H1 (cell line): ENCODE measurements around the gene PDE4D. TPM values are rescaled to one million over a fixed set of nuclear protein-coding genes. Genes with fewer than 3 reads are reported as not detected.

ENCODE experiments used
- CTCF ChIA-PET: fragments of 300-600 bp; sonication (Branson Sonifier 250); formaldehyde crosslinking; loops from one replicate; lab custom pipeline; 2021; ENCODE audit not compliant: partially characterized antibody; lab: Charles Lee
- POLR2A ChIA-PET: fragments of 300-600 bp; sonication (Branson Sonifier 250); formaldehyde crosslinking; loops from one replicate; lab custom pipeline; 2021; ENCODE audit warnings: inconsistent platforms; ENCODE audit not compliant: partially characterized antibody; lab: Charles Lee
- DNase-seq, 2 experiments: peaks; one replicate each; pipeline versions ENCODE4 v3.0.0 to v3.0.0-alpha.2; 2010 to 2022; ENCODE audit warnings: low spot score in 2 of 2, low read depth in 1 of 2, mixed read lengths in 1 of 2
- FAIRE-seq: peaks from 2 replicates; lab custom pipeline; 2011; peaks lifted over from hg19 to GRCh38; lab: Jason Lieb, UNC
- H2AFZ ChIP-seq: 2 replicates; pipeline ENCODE4 v1.8.1; 2012; ENCODE audit warnings: low read length, inconsistent platforms
- H2AK5ac ChIP-seq: 2 replicates; pipeline ENCODE4 v1.6.1; 2013; ENCODE audit warnings: low read depth, low read length
- H2BK120ac ChIP-seq: replicated peaks from 2 replicates; pipeline ENCODE3; 2013; ENCODE audit warnings: low read depth, low read length, inconsistent platforms
- H2BK12ac ChIP-seq: 2 replicates; pipeline ENCODE4 v1.6.1; 2013; ENCODE audit warnings: low read depth, low read length
- H2BK15ac ChIP-seq: 2 replicates; pipeline ENCODE4 v1.6.1; 2013; ENCODE audit warnings: low read length
- H2BK20ac ChIP-seq: 2 replicates; pipeline ENCODE4 v1.6.1; 2013; ENCODE audit warnings: low read length
- H2BK5ac ChIP-seq: 2 replicates; pipeline ENCODE4 v1.6.1; 2013; ENCODE audit warnings: low read depth, low read length
- H3K14ac ChIP-seq: 2 replicates; pipeline ENCODE4 v1.6.1; 2013; ENCODE audit warnings: inconsistent platforms; ENCODE audit not compliant: insufficient read length
- H3K18ac ChIP-seq: 2 replicates; pipeline ENCODE4 v1.6.1; 2013; ENCODE audit warnings: low read length; ENCODE audit errors: extremely low read depth
- H3K23ac ChIP-seq: 2 replicates; pipeline ENCODE4 v1.6.1; 2013; ENCODE audit warnings: inconsistent platforms; ENCODE audit not compliant: insufficient read length
- H3K23me2 ChIP-seq: 2 replicates; pipeline ENCODE4 v1.6.1; 2013; ENCODE audit warnings: low read depth, low read length
- H3K27ac ChIP-seq: 2 replicates; pipeline ENCODE4 v1.6.1; 2011; ENCODE audit warnings: low read depth, low read length, inconsistent platforms
- H3K27me3 ChIP-seq, 4 experiments: replicated peaks in 1 of 4; 1 replicate in 1 of 4; 2 replicates in 3 of 4; pipeline versions ENCODE4 v1.6.1 to v1.8.1; 2011 to 2013; ENCODE audit warnings: low read length in 3 of 4, mild to moderate bottlenecking in 3 of 4, inconsistent platforms in 2 of 4, mixed read lengths in 2 of 4, moderate library complexity in 1 of 4; ENCODE audit not compliant: control insufficient read depth in 3 of 4, insufficient read depth in 3 of 4; ENCODE audit errors: extremely low read depth in 1 of 4
- H3K36me3 ChIP-seq, 4 experiments: 2 replicates each; pipeline versions ENCODE4 v1.6.1 to v1.8.1; 2011 to 2013; ENCODE audit warnings: mild to moderate bottlenecking in 4 of 4, low read length in 3 of 4, moderate library complexity in 2 of 4, control low read depth in 1 of 4, inconsistent platforms in 1 of 4; ENCODE audit not compliant: insufficient read depth in 4 of 4, control insufficient read depth in 2 of 4
- H3K4ac ChIP-seq: replicated peaks from 2 replicates; pipeline ENCODE3; 2013; ENCODE audit warnings: low read length, low read depth, mixed read lengths, inconsistent platforms; ENCODE audit not compliant: insufficient read length
- H3K4me1 ChIP-seq, 4 experiments: replicated peaks in 1 of 4; 1 replicate in 1 of 4; 2 replicates in 3 of 4; pipeline versions ENCODE4 v1.6.1 to v1.8.1; 2011 to 2013; ENCODE audit warnings: low read length in 3 of 4, inconsistent platforms in 2 of 4, mixed read lengths in 1 of 4; ENCODE audit not compliant: insufficient read depth in 4 of 4, control insufficient read depth in 3 of 4
- H3K4me2 ChIP-seq, 2 experiments: 2 replicates each; pipeline versions ENCODE4 v1.6.1 to v1.8.1; 2011 to 2013; ENCODE audit warnings: low read depth in 2 of 2, low read length in 2 of 2, control low read depth in 1 of 2, inconsistent platforms in 1 of 2, mild to moderate bottlenecking in 1 of 2; ENCODE audit not compliant: insufficient read depth in 1 of 2
- H3K4me3 ChIP-seq, 4 experiments: fragments of 200-600, 300-600 bp in 1 of 4; sonication (generic), shearing (Covaris generic), sonication (Bioruptor Twin) in 1 of 4; 2 replicates each; pipeline versions ENCODE4 v1.5.1 to v1.8.1; 2011 to 2016; ENCODE audit warnings: low read length in 4 of 4, low read depth in 3 of 4, control low read depth in 2 of 4, inconsistent platforms in 2 of 4, mild to moderate bottlenecking in 2 of 4, mixed read lengths in 1 of 4, moderate library complexity in 1 of 4; ENCODE audit not compliant: insufficient read depth in 2 of 4; ENCODE audit errors: extremely low read depth in 1 of 4
- H3K56ac ChIP-seq: replicated peaks from 2 replicates; pipeline ENCODE3; 2013; ENCODE audit warnings: low read depth, mild to moderate bottlenecking, mixed read lengths, low read length, inconsistent platforms; ENCODE audit not compliant: insufficient read length
- H3K79me1 ChIP-seq: 2 replicates; pipeline ENCODE4 v1.6.1; 2013; ENCODE audit warnings: low read depth, low read length, control low read depth
- H3K79me2 ChIP-seq, 2 experiments: 2 replicates each; pipeline versions ENCODE4 v1.6.1 to v1.8.1; 2012 to 2013; ENCODE audit warnings: low read length in 2 of 2, mild to moderate bottlenecking in 2 of 2, inconsistent platforms in 1 of 2; ENCODE audit not compliant: insufficient read depth in 2 of 2, control insufficient read depth in 1 of 2
- H3K9ac ChIP-seq, 4 experiments: replicated peaks in 1 of 4; 1 replicate in 1 of 4; 2 replicates in 3 of 4; pipeline versions ENCODE4 v1.6.1 to v1.8.1; 2011 to 2013; ENCODE audit warnings: low read depth in 3 of 4, low read length in 3 of 4, control low read depth in 2 of 4, mild to moderate bottlenecking in 2 of 4, moderate library complexity in 2 of 4, inconsistent platforms in 1 of 4; ENCODE audit errors: extremely low read depth in 1 of 4
- H3K9me3 ChIP-seq, 2 experiments: 2 replicates each; pipeline versions ENCODE4 v1.6.1 to v1.8.1; 2012 to 2013; ENCODE audit warnings: mild to moderate bottlenecking in 2 of 2, moderate library complexity in 2 of 2, control low read depth in 1 of 2, inconsistent platforms in 1 of 2, low read depth in 1 of 2, low read length in 1 of 2, mixed read lengths in 1 of 2; ENCODE audit not compliant: insufficient read depth in 2 of 2
- H4K20me1 ChIP-seq, 2 experiments: replicated peaks in 1 of 2; 2 replicates each; pipeline versions ENCODE3 to v1.8.1; 2011 to 2013; ENCODE audit warnings: inconsistent platforms in 2 of 2, low read length in 2 of 2, mild to moderate bottlenecking in 1 of 2; ENCODE audit not compliant: insufficient read depth in 2 of 2, control insufficient read depth in 1 of 2
- H4K5ac ChIP-seq: 2 replicates; pipeline ENCODE4 v1.6.1; 2013; ENCODE audit warnings: low read length, low read depth, mixed read lengths, inconsistent platforms; ENCODE audit not compliant: insufficient read length
- H4K8ac ChIP-seq: 2 replicates; pipeline ENCODE4 v1.8.0; 2013; ENCODE audit warnings: mild to moderate bottlenecking, moderate library complexity, low read length, inconsistent platforms; ENCODE audit not compliant: insufficient read depth; ENCODE audit errors: extremely low read depth
- H4K91ac ChIP-seq: replicated peaks from 2 replicates; pipeline ENCODE3; 2013; ENCODE audit warnings: low read length, mixed read lengths, inconsistent platforms; ENCODE audit not compliant: insufficient read length
- BACH1 ChIP-seq: IDR thresholded peaks from 2 replicates; pipeline ENCODE4 v1.6.1; 2012; ENCODE audit warnings: low read length, improper control_type of control experiment
- CBX8 ChIP-seq: fragments of 300-800, 300-1000 bp; sonication (generic); IDR thresholded peaks from 2 replicates; pipeline ENCODE4 v1.7.1; 2016; ENCODE audit warnings: low read depth, low read length, borderline replicate concordance
- HDAC2 ChIP-seq, 2 experiments: fragments of 300-600 bp in 1 of 2; sonication (generic) in 1 of 2; IDR thresholded peaks; 2 replicates each; pipeline ENCODE4 v1.6.1; 2011 to 2012; ENCODE audit warnings: low read depth in 2 of 2, low read length in 2 of 2, mild to moderate bottlenecking in 2 of 2, moderate library complexity in 2 of 2, borderline replicate concordance in 1 of 2, inconsistent platforms in 1 of 2
- NANOG ChIP-seq: IDR thresholded peaks from 2 replicates; pipeline ENCODE4 v1.6.1; 2011; ENCODE audit warnings: low read length, low read depth, mild to moderate bottlenecking, inconsistent platforms; ENCODE audit not compliant: insufficient read depth, poor library complexity, severe bottlenecking
- PHF8 ChIP-seq: fragments of 200-600 bp; sonication (generic); conservative IDR thresholded peaks from 2 replicates; pipeline ENCODE4 v1.7.1; 2012; ENCODE audit warnings: low read depth, mild to moderate bottlenecking, inconsistent platforms, low read length, moderate library complexity
- SIX5 ChIP-seq: IDR thresholded peaks from 2 replicates; pipeline ENCODE4 v1.6.1; 2011; ENCODE audit warnings: mild to moderate bottlenecking, low read depth, low read length
- TBP ChIP-seq: IDR thresholded peaks from 2 replicates; pipeline ENCODE4 v1.6.1; 2011; ENCODE audit warnings: low read depth, low read length, improper control_type of control experiment
- WGBS, 2 experiments: shearing (Covaris generic) in 1 of 2; methylation state at CpG; one replicate each; pipeline versions ENCODE4 v1.1.6 to v1.1.7; 2013 to 2015; ENCODE audit warnings: low lambda C conversion rate in 2 of 2, mixed read lengths in 2 of 2, inconsistent platforms in 1 of 2, low coverage in 1 of 2, missing lambda C conversion rate in 1 of 2; ENCODE audit not compliant: insufficient replicate concordance in 2 of 2, insufficient coverage in 1 of 2, insufficient read length in 1 of 2; ENCODE audit errors: extremely low coverage in 1 of 2, missing lambda C conversion rate in 1 of 2; 5-methylcytosine and 5-hydroxymethylcytosine counted together
- polyA plus RNA-seq, 7 experiments: library from polyadenylated mRNA; depleted of rRNA in 3 of 7; stranded (reverse) in 5 of 7; unstranded in 2 of 7; fragments of >200 nt in 5 of 7; fragments of 200-250 nt in 2 of 7; gene quantifications; 1 replicate in 5 of 7; 2 replicates in 1 of 7; 4 replicates in 1 of 7; pipeline versions ENCODE4 v1.2.1 to v1.2.3, GENCODE V29; 2011 to 2013; ENCODE audit warnings: missing spikeins in 2 of 7, mixed read lengths in 2 of 7
- total RNA-seq: library from RNA; stranded (reverse); fragmentation: NEBNext Ultra II Directional; extraction: Animal tissue kit (Norgen Biotek cat#: 25700); gene quantifications from 2 replicates; pipeline ENCODE4 v1.2.1, GENCODE V29; 2021
- TF ChIP-seq, protein P1 (sequence below), 3 experiments: IDR thresholded peaks; 1 replicate in 2 of 3; 2 replicates in 1 of 3; pipeline versions ENCODE4 v1.5.1 to v1.6.1; 2011; ENCODE audit warnings: low read length in 3 of 3, mild to moderate bottlenecking in 3 of 3, inconsistent platforms in 2 of 3, low read depth in 1 of 3, moderate library complexity in 1 of 3; ENCODE audit not compliant: insufficient read depth in 1 of 3; ENCODE audit errors: control extremely low read depth in 1 of 3

Gene PDE4D
- total and polyA plus RNA-seq, 2 of the 8 experiments (the other 6 are each of a cell fraction or from before 2014, with no cell fraction given), result 2.3 to 3.7 TPM

- Histone ChIP-seq H3K9ac (no peak overlapping the region), H3K27me3 (no peaks in the 10 kb centered on the region), H2BK12ac (no peak overlapping the region), H2BK20ac (no peak overlapping the region), H4K91ac (no peak overlapping the region), H3K18ac (no peak overlapping the region), H3K9me3 (no peaks in the 10 kb centered on the region), H3K4me1 (peaks cover 0 to 2% (median 1%) of the 10 kb centered on the region in 4 experiments; a peak in 1 of 7 replicates), H3K36me3 (no peaks in the 10 kb centered on the region), H4K20me1 (no peaks in the 10 kb centered on the region), H4K8ac (no peak overlapping the region), H2AK5ac (no peak overlapping the region), H3K4ac (no peak overlapping the region), H3K79me1 (no peaks in the 10 kb centered on the region), H3K27ac (no peak overlapping the region), H3K4me3 (no peak overlapping the region), H2AFZ (no peak overlapping the region; the same call in 1 of the 2 replicates), H4K5ac (no peak overlapping the region), H3K23me2 (no peaks in the 10 kb centered on the region), H2BK15ac (no peak overlapping the region), H2BK120ac (no peak overlapping the region), H2BK5ac (no peak overlapping the region), H3K23ac (no peak overlapping the region), H3K56ac (no peak overlapping the region), H3K14ac (no peak overlapping the region), H3K79me2 (no peaks in the 10 kb centered on the region), H3K4me2 (no peak overlapping the region)
- ChIA-PET CTCF (interaction anchor here (0.6 to 1.7 kb wide), 3 partner anchors 10 to 27 kb away, joined by 3 to 6 read pairs (median 4); no protein-coding TSS in a partner anchor), POLR2A (interaction anchor here (0.7 kb wide), 1 partner anchor 835 kb away, joined by 3 read pairs; no protein-coding TSS in a partner anchor)
- DNase-seq (no peak), FAIRE-seq (no peak)
- WGBS, 2 experiments, result 92% methylated on average over 9 of the region's 9 CpGs; no CpG with 5 or more reads in 1 of the 2 experiments
- TF ChIP-seq, protein P1, sequence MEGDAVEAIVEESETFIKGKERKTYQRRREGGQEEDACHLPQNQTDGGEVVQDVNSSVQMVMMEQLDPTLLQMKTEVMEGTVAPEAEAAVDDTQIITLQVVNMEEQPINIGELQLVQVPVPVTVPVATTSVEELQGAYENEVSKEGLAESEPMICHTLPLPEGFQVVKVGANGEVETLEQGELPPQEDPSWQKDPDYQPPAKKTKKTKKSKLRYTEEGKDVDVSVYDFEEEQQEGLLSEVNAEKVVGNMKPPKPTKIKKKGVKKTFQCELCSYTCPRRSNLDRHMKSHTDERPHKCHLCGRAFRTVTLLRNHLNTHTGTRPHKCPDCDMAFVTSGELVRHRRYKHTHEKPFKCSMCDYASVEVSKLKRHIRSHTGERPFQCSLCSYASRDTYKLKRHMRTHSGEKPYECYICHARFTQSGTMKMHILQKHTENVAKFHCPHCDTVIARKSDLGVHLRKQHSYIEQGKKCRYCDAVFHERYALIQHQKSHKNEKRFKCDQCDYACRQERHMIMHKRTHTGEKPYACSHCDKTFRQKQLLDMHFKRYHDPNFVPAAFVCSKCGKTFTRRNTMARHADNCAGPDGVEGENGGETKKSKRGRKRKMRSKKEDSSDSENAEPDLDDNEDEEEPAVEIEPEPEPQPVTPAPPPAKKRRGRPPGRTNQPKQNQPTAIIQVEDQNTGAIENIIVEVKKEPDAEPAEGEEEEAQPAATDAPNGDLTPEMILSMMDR (IDR thresholded peaks at IDR 0.05; ENCODE audit: control extremely low read depth in 1 of 3, insufficient read depth in 1 of 3, low read depth in 1 of 3, low read length in 3 of 3), result no peak
- TF ChIP-seq HDAC2 (IDR thresholded peaks at IDR 0.05; ENCODE audit: borderline replicate concordance in 1 of 2, low read depth in 2 of 2, low read length in 2 of 2), result no peak
- no peak for TF ChIP-seq PHF8
- no peak for TF ChIP-seq CBX8
- no peak for TF ChIP-seq SIX5
- TF ChIP-seq NANOG, result no peak
- TF ChIP-seq BACH1, result no peak
- TF ChIP-seq TBP, result no peak
Measured at GRCh38 chr5:59161221-59162105, 732.1 kb downstream of the PDE4D start.
